Endothelial cell of umbilical vein (primary cell): Measurements from ENCODE around the gene GON7.

Source experiments
- CTCF ChIP-seq, 2 donors: IDR thresholded peaks; 1 replicate in 1 of 2; 2 replicates in 1 of 2; pipeline ENCODE4 v1.5.1; 2011; ENCODE audit warnings: low read length in 2 of 2, mild to moderate bottlenecking in 2 of 2, moderate library complexity in 2 of 2, control low read depth in 1 of 2, inconsistent platforms in 1 of 2, low read depth in 1 of 2; ENCODE audit not compliant: insufficient read depth in 1 of 2; ENCODE audit errors: extremely low read depth in 1 of 2
- EZH2 ChIP-seq: IDR thresholded peaks from 2 replicates; pipeline ENCODE4 v1.6.1; 2012; ENCODE audit warnings: borderline replicate concordance, low read depth, mild to moderate bottlenecking, moderate library complexity, low read length, inconsistent platforms; ENCODE audit not compliant: severe bottlenecking
- POLR2A ChIP-seq: IDR thresholded peaks from 2 replicates; pipeline ENCODE4 v1.6.1; 2012; ENCODE audit warnings: low read depth, mild to moderate bottlenecking, control low read depth, low read length

- TF ChIP-seq CTCF (IDR thresholded peaks at IDR 0.05; ENCODE audit: extremely low read depth in 1 of 2, insufficient read depth in 1 of 2, low read depth in 1 of 2, low read length in 2 of 2) (no peak), EZH2 (no peak), POLR2A (no peak)
Observed at GRCh38 chr14:93234798-93235197, 27.9 kb upstream of the GON7 start.
